HCT116 (cell line): ENCODE data around the gene SLC41A1. TPM values are rescaled to one million over a fixed set of nuclear protein-coding genes. Genes with fewer than 3 reads are reported as not detected.

Source experiments
- ATAC-seq: fragments of 200-7000 bp; cut with Tn5 transposase; 2 replicates; pipeline ENCODE4 v1.9.1; 2020; ENCODE audit warnings: mild to moderate bottlenecking, moderate library complexity
- BruUV-seq: library from RNA; stranded (reverse); fragments of 400-500 nt; replicated peaks from 2 replicates; lab custom pipeline; 2021; lab: Mats Ljungman, UMichigan
- CTCF ChIA-PET: fragments of 300-600 bp; sonication (Branson Sonifier 250); formaldehyde crosslinking; loops from one replicate; lab custom pipeline; 2021; ENCODE audit warnings: antibody characterized with exemption; lab: Charles Lee
- POLR2A ChIA-PET: fragments of 300-600, 350-600 bp; sonication (Branson Sonifier 250); formaldehyde crosslinking; loops from one replicate; lab custom pipeline; 2021; ENCODE audit warnings: antibody characterized with exemption; lab: Charles Lee
- RAD21 ChIA-PET, 2 experiments: fragments of 300-600 bp; sonication (Branson Sonifier 250); formaldehyde crosslinking; loops; one replicate each; lab custom pipeline; 2023; ENCODE audit warnings: low total read pairs in 2 of 2; ENCODE audit not compliant: uncharacterized antibody in 2 of 2, unreplicated experiment in 2 of 2, low non-redundant PET in 1 of 2; lab: Charles Lee
- DNase-seq: peaks from one replicate; pipeline ENCODE4 v3.0.0-alpha.2; 2010; ENCODE audit warnings: low read depth, low spot score
- H2AFZ ChIP-seq: fragments of 200-600 bp; shearing (Covaris generic), sonication (generic); 2 replicates; pipeline ENCODE4 v1.6.1; 2017; ENCODE audit warnings: low read depth, mixed run types, mixed read lengths, antibody characterized with exemption, low read length; ENCODE audit not compliant: poor library complexity, severe bottlenecking
- H3K27ac ChIP-seq: 2 replicates; pipeline ENCODE4 v1.5.1; 2012; ENCODE audit warnings: low read depth, low read length
- H3K27me3 ChIP-seq: fragments of 200-600 bp; sonication (generic); 2 replicates; pipeline ENCODE4 v1.6.1; 2016; ENCODE audit warnings: mixed run types, low read length, mixed read lengths; ENCODE audit not compliant: insufficient read depth
- H3K36me3 ChIP-seq, 2 experiments: fragments of 200-500 bp in 1 of 2; fragments of 200-600 bp in 1 of 2; sonication (Bioruptor generic) in 1 of 2; sonication (generic) in 1 of 2; 2 replicates each; pipeline versions ENCODE4 v1.5.1 to v1.6.1; 2014 to 2016; ENCODE audit warnings: low read length in 2 of 2, inconsistent platforms in 1 of 2, mixed read lengths in 1 of 2, mixed run types in 1 of 2; ENCODE audit not compliant: insufficient read depth in 2 of 2, control insufficient read depth in 1 of 2
- H3K4me1 ChIP-seq, 2 experiments: fragments of 200-600 bp in 1 of 2; sonication (generic) in 1 of 2; 2 replicates each; pipeline versions ENCODE4 v1.5.1 to v1.6.1; 2012 to 2017; ENCODE audit warnings: low read length in 2 of 2, inconsistent platforms in 1 of 2, mild to moderate bottlenecking in 1 of 2, mixed read lengths in 1 of 2, mixed run types in 1 of 2, moderate library complexity in 1 of 2; ENCODE audit not compliant: insufficient read depth in 2 of 2, control insufficient read depth in 1 of 2
- H3K4me2 ChIP-seq: fragments of 200-600 bp; sonication (generic); 2 replicates; pipeline ENCODE4 v1.6.1; 2017; ENCODE audit warnings: mixed run types, low read length, mixed read lengths
- H3K4me3 ChIP-seq, 2 experiments: fragments of 200-600 bp in 1 of 2; sonication (generic) in 1 of 2; replicated peaks in 1 of 2; 2 replicates each; pipeline ENCODE4 v1.5.1; 2011 to 2016; ENCODE audit warnings: low read length in 2 of 2, control low read depth in 1 of 2, low read depth in 1 of 2, mild to moderate bottlenecking in 1 of 2, mixed read lengths in 1 of 2, mixed run types in 1 of 2
- H3K79me2 ChIP-seq: fragments of 200-600 bp; sonication (generic); 2 replicates; pipeline ENCODE4 v1.6.1; 2017; ENCODE audit warnings: mild to moderate bottlenecking, mixed run types, low read length, moderate library complexity, mixed read lengths; ENCODE audit not compliant: insufficient read depth
- H3K9ac ChIP-seq: fragments of 200-600 bp; sonication (generic); 2 replicates; pipeline ENCODE4 v1.6.1; 2016; ENCODE audit warnings: low read length, mixed read lengths
- H3K9me2 ChIP-seq: fragments of 200-600 bp; sonication (generic), shearing (Covaris generic); 2 replicates; pipeline ENCODE4 v1.6.1; 2017; ENCODE audit warnings: mixed run types, mild to moderate bottlenecking, moderate library complexity; ENCODE audit not compliant: insufficient read depth
- H3K9me3 ChIP-seq, 2 experiments: fragments of 200-500 bp in 1 of 2; fragments of 200-600 bp in 1 of 2; sonication (Bioruptor generic) in 1 of 2; sonication (generic) in 1 of 2; 2 replicates each; pipeline ENCODE4 v1.6.1; 2014 to 2017; ENCODE audit warnings: low read length in 2 of 2, mixed read lengths in 2 of 2, inconsistent platforms in 1 of 2, low read depth in 1 of 2, mild to moderate bottlenecking in 1 of 2, mixed run types in 1 of 2, moderate library complexity in 1 of 2; ENCODE audit not compliant: control insufficient read depth in 1 of 2, insufficient read depth in 1 of 2
- H4K20me1 ChIP-seq: fragments of 200-600 bp; sonication (generic), shearing (Covaris generic); 2 replicates; pipeline ENCODE4 v1.6.1; 2017; ENCODE audit warnings: mixed run types, mild to moderate bottlenecking, moderate library complexity; ENCODE audit not compliant: insufficient read depth
- CBX3 ChIP-seq: IDR thresholded peaks from 2 replicates; pipeline ENCODE4 v1.6.1; 2012; ENCODE audit warnings: low read depth
- CEBPB ChIP-seq: IDR thresholded peaks from 2 replicates; pipeline ENCODE4 v1.6.1; 2012; ENCODE audit warnings: low read depth
- EGR1 ChIP-seq: IDR thresholded peaks from 2 replicates; pipeline ENCODE4 v1.6.1; 2012; ENCODE audit warnings: low read depth
- EZH2phosphoT487 ChIP-seq: fragments of 200-600 bp; IDR thresholded peaks from 2 replicates; pipeline ENCODE4 v1.6.1; 2018; ENCODE audit warnings: antibody characterized with exemption, borderline replicate concordance
- JUND ChIP-seq: IDR thresholded peaks from 2 replicates; pipeline ENCODE4 v1.6.1; 2012
- POLR2AphosphoS5 ChIP-seq: IDR thresholded peaks from 2 replicates; pipeline ENCODE4 v1.6.1; 2011; ENCODE audit warnings: mild to moderate bottlenecking, low read depth, low read length, moderate library complexity
- RAD21 ChIP-seq: IDR thresholded peaks from 2 replicates; pipeline ENCODE4 v1.6.1; 2012; ENCODE audit warnings: low read depth, mild to moderate bottlenecking
- SIN3A ChIP-seq: IDR thresholded peaks from 2 replicates; pipeline ENCODE4 v1.6.1; 2012; ENCODE audit warnings: low read depth
- SRF ChIP-seq: IDR thresholded peaks from 2 replicates; pipeline ENCODE4 v1.6.1; 2012; ENCODE audit warnings: low read depth
- TCF7L2 ChIP-seq: IDR thresholded peaks from 2 replicates; pipeline ENCODE4 v1.7.0; 2011; ENCODE audit warnings: borderline replicate concordance, inconsistent platforms; ENCODE audit not compliant: insufficient read depth, insufficient read length; ENCODE audit errors: extremely low read depth
- YY1 ChIP-seq: IDR thresholded peaks from 2 replicates; pipeline ENCODE4 v1.6.1; 2011; ENCODE audit warnings: low read length, low read depth, moderate library complexity, mild to moderate bottlenecking; ENCODE audit not compliant: insufficient replicate concordance; ENCODE audit errors: extremely low read depth
- ZFX ChIP-seq: fragments of 450-650 bp; IDR thresholded peaks from 2 replicates; pipeline ENCODE4 v1.6.1; 2017
- intact Hi-C: fragments of 100-400 bp; cut with micrococcal nuclease; formaldehyde crosslinking; loops from 2 replicates; pipeline ENCODE4 v1.10.0; 2022
- total RNA-seq: library from RNA; stranded (reverse); gene quantifications from one replicate; pipeline ENCODE4 v1.2.1, GENCODE V29; 2021; ENCODE audit not compliant: unreplicated experiment
- TF ChIP-seq, protein P1 (sequence below): IDR thresholded peaks from 2 replicates; pipeline ENCODE4 v1.6.1; 2011; ENCODE audit warnings: mild to moderate bottlenecking, low read length, moderate library complexity; ENCODE audit not compliant: insufficient replicate concordance; ENCODE audit errors: extremely low read depth
- TF ChIP-seq, protein P2 (sequence below): IDR thresholded peaks from 2 replicates; pipeline ENCODE4 v1.6.1; 2012
- TF ChIP-seq, protein P3 (sequence below): IDR thresholded peaks from 2 replicates; pipeline ENCODE4 v1.6.1; 2012; ENCODE audit warnings: low read depth
- TF ChIP-seq, protein P4 (sequence below): IDR thresholded peaks from 2 replicates; pipeline ENCODE4 v1.6.1; 2012

Gene SLC41A1
- total RNA-seq, 1 experiment from 2014 or later: 35.9 TPM

DNA sequence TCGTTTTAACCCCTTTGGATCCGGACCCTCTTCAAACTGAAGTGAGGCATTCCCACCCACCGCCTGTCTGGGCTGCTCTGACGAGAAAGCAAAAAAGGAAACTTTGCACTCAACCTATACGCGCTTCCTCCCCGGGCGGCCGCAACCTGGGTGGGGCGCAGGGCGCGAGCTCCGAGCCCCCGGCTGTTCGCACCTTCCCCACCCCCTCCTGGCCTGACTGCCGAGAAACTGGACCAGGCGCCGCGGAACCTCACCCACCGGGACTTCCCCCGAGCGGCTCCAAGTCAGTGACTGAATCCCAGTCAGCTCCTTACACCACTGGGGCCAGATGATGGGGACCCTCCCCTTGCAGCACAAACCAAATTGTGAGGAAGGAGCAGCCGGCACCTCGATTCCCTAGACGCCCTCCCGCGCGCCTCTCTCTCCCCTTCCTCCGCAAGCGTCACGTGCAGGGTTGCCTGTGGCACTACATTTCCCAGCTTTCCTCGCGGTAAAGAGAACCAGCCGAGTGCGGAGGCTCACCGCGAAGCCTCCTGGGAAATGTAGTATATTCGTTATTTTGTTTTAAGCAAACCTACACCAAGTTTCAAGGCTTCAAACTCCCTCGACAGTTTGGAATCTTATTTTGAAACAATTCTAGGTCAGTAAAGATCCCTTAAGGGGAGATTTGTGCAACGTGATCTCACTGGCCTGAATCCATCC, 37.8 kb downstream of the SLC41A1 start, which contains the start of gene RAB29:
Gene RAB29, minus strand, starts transcription at position 468 of the 702 bp plus-strand sequence. CDS start 526 bp downstream, outside the sequence.
- Histone ChIP-seq H2AFZ (peak within 1 kb of the TSS; percentile 87), H4K20me1 (no peaks in the 10 kb centered on the region), H3K27me3 (no peaks in the 10 kb centered on the region), H3K4me3 (peak within 1 kb of the TSS; percentile 79), H3K9me3 (no peaks in the 10 kb centered on the region), H3K4me1 (peaks cover 3 to 19% of the 10 kb centered on the region in 2 experiments; a peak in 3 of 4 replicates), H3K4me2 (peak within 1 kb of the TSS; percentile 90), H3K9me2 (no peaks in the 10 kb centered on the region), H3K27ac (peak within 1 kb of the TSS; percentile 28; the same call in 1 of the 2 replicates), H3K79me2 (no peaks in the 10 kb centered on the region), H3K9ac (peak within 1 kb of the TSS; percentile 68), H3K36me3 (peaks cover 0 to under 1% of the 10 kb centered on the region in 2 experiments; a peak in 1 of 4 replicates)
- RAD21 ChIA-PET: no interaction called here
- CTCF ChIA-PET: interaction anchor here (1.0 kb wide), 1 partner anchor 14 kb away, joined by 4 read pairs; no protein-coding TSS in a partner anchor
- intact Hi-C loops: loop anchor here (2.0 kb wide), 1 partner anchor 24 kb away; the partner anchor contains the start of gene NUCKS1
- POLR2A ChIA-PET: interaction anchor here (1.0 kb wide), 1 partner anchor 13 kb away, joined by 4 read pairs; no protein-coding TSS in a partner anchor
- peak; percentile 99 for ATAC-seq
- TF ChIP-seq, protein P1, sequence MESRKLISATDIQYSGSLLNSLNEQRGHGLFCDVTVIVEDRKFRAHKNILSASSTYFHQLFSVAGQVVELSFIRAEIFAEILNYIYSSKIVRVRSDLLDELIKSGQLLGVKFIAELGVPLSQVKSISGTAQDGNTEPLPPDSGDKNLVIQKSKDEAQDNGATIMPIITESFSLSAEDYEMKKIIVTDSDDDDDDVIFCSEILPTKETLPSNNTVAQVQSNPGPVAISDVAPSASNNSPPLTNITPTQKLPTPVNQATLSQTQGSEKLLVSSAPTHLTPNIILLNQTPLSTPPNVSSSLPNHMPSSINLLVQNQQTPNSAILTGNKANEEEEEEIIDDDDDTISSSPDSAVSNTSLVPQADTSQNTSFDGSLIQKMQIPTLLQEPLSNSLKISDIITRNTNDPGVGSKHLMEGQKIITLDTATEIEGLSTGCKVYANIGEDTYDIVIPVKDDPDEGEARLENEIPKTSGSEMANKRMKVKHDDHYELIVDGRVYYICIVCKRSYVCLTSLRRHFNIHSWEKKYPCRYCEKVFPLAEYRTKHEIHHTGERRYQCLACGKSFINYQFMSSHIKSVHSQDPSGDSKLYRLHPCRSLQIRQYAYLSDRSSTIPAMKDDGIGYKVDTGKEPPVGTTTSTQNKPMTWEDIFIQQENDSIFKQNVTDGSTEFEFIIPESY: no peak
- TF ChIP-seq CEBPB (no peak), EZH2phosphoT487 (no peak), YY1 (peak; percentile 34), EGR1 (no peak), JUND (no peak), SIN3A (0 out of 2 replicates have a peak, but pooled peaks have one; percentile 19), RAD21 (no peak), TCF7L2 (peak; percentile 20), ZFX (no peak), POLR2AphosphoS5 (peak; percentile 40; the same call in 1 of the 2 replicates), SRF (no peak), CBX3 (peak; percentile 40; the same call in 1 of the 2 replicates)
- TF ChIP-seq, protein P2, sequence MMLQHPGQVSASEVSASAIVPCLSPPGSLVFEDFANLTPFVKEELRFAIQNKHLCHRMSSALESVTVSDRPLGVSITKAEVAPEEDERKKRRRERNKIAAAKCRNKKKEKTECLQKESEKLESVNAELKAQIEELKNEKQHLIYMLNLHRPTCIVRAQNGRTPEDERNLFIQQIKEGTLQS: no peak
- TF ChIP-seq, protein P3, sequence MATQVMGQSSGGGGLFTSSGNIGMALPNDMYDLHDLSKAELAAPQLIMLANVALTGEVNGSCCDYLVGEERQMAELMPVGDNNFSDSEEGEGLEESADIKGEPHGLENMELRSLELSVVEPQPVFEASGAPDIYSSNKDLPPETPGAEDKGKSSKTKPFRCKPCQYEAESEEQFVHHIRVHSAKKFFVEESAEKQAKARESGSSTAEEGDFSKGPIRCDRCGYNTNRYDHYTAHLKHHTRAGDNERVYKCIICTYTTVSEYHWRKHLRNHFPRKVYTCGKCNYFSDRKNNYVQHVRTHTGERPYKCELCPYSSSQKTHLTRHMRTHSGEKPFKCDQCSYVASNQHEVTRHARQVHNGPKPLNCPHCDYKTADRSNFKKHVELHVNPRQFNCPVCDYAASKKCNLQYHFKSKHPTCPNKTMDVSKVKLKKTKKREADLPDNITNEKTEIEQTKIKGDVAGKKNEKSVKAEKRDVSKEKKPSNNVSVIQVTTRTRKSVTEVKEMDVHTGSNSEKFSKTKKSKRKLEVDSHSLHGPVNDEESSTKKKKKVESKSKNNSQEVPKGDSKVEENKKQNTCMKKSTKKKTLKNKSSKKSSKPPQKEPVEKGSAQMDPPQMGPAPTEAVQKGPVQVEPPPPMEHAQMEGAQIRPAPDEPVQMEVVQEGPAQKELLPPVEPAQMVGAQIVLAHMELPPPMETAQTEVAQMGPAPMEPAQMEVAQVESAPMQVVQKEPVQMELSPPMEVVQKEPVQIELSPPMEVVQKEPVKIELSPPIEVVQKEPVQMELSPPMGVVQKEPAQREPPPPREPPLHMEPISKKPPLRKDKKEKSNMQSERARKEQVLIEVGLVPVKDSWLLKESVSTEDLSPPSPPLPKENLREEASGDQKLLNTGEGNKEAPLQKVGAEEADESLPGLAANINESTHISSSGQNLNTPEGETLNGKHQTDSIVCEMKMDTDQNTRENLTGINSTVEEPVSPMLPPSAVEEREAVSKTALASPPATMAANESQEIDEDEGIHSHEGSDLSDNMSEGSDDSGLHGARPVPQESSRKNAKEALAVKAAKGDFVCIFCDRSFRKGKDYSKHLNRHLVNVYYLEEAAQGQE: no peak
- TF ChIP-seq, protein P4, sequence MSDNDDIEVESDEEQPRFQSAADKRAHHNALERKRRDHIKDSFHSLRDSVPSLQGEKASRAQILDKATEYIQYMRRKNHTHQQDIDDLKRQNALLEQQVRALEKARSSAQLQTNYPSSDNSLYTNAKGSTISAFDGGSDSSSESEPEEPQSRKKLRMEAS: peak; percentile 90
- no TSS peak for BruUV-seq
- DNase-seq: peak; percentile 50
